ENCODE results near the gene LMBRD1. TPM values are rescaled to one million over a fixed set of nuclear protein-coding genes. Genes with fewer than 3 reads are reported as not detected.

The LMBRD1 gene
- total and polyA plus RNA-seq, 2 of the 8 experiments (the other 6 are each of a cell fraction or from before 2014, with no cell fraction given), result 9.1 to 16.8 TPM

DNA sequence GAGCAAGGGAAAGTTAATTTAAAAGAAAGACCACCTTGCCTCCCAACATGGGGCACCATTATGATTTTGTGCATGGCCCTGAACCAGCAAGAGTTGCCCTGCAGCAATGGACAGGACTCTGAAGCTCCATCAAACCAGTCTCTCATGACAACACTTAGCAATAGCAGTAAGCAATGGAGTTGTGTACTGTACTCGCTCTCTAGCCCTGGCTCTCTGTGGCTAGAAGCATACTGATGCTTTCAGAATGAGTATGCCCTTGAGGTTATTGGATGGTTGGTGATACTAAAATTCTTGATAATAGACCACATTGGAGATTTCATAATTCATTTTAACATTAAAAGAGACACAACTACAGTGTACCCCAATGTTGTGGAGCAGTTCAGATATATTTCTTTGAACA is 23.2 kb upstream of the LMBRD1 start (continued):
- TF ChIP-seq, protein P1, sequence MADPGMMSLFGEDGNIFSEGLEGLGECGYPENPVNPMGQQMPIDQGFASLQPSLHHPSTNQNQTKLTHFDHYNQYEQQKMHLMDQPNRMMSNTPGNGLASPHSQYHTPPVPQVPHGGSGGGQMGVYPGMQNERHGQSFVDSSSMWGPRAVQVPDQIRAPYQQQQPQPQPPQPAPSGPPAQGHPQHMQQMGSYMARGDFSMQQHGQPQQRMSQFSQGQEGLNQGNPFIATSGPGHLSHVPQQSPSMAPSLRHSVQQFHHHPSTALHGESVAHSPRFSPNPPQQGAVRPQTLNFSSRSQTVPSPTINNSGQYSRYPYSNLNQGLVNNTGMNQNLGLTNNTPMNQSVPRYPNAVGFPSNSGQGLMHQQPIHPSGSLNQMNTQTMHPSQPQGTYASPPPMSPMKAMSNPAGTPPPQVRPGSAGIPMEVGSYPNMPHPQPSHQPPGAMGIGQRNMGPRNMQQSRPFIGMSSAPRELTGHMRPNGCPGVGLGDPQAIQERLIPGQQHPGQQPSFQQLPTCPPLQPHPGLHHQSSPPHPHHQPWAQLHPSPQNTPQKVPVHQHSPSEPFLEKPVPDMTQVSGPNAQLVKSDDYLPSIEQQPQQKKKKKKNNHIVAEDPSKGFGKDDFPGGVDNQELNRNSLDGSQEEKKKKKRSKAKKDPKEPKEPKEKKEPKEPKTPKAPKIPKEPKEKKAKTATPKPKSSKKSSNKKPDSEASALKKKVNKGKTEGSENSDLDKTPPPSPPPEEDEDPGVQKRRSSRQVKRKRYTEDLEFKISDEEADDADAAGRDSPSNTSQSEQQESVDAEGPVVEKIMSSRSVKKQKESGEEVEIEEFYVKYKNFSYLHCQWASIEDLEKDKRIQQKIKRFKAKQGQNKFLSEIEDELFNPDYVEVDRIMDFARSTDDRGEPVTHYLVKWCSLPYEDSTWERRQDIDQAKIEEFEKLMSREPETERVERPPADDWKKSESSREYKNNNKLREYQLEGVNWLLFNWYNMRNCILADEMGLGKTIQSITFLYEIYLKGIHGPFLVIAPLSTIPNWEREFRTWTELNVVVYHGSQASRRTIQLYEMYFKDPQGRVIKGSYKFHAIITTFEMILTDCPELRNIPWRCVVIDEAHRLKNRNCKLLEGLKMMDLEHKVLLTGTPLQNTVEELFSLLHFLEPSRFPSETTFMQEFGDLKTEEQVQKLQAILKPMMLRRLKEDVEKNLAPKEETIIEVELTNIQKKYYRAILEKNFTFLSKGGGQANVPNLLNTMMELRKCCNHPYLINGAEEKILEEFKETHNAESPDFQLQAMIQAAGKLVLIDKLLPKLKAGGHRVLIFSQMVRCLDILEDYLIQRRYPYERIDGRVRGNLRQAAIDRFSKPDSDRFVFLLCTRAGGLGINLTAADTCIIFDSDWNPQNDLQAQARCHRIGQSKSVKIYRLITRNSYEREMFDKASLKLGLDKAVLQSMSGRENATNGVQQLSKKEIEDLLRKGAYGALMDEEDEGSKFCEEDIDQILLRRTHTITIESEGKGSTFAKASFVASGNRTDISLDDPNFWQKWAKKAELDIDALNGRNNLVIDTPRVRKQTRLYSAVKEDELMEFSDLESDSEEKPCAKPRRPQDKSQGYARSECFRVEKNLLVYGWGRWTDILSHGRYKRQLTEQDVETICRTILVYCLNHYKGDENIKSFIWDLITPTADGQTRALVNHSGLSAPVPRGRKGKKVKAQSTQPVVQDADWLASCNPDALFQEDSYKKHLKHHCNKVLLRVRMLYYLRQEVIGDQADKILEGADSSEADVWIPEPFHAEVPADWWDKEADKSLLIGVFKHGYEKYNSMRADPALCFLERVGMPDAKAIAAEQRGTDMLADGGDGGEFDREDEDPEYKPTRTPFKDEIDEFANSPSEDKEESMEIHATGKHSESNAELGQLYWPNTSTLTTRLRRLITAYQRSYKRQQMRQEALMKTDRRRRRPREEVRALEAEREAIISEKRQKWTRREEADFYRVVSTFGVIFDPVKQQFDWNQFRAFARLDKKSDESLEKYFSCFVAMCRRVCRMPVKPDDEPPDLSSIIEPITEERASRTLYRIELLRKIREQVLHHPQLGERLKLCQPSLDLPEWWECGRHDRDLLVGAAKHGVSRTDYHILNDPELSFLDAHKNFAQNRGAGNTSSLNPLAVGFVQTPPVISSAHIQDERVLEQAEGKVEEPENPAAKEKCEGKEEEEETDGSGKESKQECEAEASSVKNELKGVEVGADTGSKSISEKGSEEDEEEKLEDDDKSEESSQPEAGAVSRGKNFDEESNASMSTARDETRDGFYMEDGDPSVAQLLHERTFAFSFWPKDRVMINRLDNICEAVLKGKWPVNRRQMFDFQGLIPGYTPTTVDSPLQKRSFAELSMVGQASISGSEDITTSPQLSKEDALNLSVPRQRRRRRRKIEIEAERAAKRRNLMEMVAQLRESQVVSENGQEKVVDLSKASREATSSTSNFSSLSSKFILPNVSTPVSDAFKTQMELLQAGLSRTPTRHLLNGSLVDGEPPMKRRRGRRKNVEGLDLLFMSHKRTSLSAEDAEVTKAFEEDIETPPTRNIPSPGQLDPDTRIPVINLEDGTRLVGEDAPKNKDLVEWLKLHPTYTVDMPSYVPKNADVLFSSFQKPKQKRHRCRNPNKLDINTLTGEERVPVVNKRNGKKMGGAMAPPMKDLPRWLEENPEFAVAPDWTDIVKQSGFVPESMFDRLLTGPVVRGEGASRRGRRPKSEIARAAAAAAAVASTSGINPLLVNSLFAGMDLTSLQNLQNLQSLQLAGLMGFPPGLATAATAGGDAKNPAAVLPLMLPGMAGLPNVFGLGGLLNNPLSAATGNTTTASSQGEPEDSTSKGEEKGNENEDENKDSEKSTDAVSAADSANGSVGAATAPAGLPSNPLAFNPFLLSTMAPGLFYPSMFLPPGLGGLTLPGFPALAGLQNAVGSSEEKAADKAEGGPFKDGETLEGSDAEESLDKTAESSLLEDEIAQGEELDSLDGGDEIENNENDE (IDR thresholded peaks at IDR 0.05; ENCODE audit: insufficient replicate concordance, low read length), result no peak
- TF ChIP-seq CBX5 (IDR thresholded peaks at IDR 0.05; ENCODE audit: low read depth, low read length), result no peak
- TF ChIP-seq EP300 (IDR thresholded peaks at IDR 0.05; ENCODE audit: borderline replicate concordance in 1 of 2, low read depth in 2 of 2, low read length in 2 of 2), result no peak
- no peak for TF ChIP-seq ASH2L (IDR thresholded peaks at IDR 0.05; ENCODE audit: low read length)
- no peak for TF ChIP-seq CBX8 (IDR thresholded peaks at IDR 0.05; ENCODE audit: borderline replicate concordance, low read depth, low read length)
- no peak for TF ChIP-seq SAP30 (IDR thresholded peaks at IDR 0.05; ENCODE audit: insufficient read depth, insufficient replicate concordance, low read length)
- TF ChIP-seq MAFK (IDR thresholded peaks at IDR 0.05; ENCODE audit: low read depth, low read length), result no peak
- no peak for TF ChIP-seq RXRA (IDR thresholded peaks at IDR 0.05; ENCODE audit: insufficient read depth, low read depth, low read length)
- TF ChIP-seq BCL11A (IDR thresholded peaks at IDR 0.05; ENCODE audit: low read depth in 2 of 2, low read length in 2 of 2), result no peak
- TF ChIP-seq TBP (IDR thresholded peaks at IDR 0.05; ENCODE audit: low read depth, low read length), result no peak
- TF ChIP-seq TCF12 (IDR thresholded peaks at IDR 0.05; ENCODE audit: low read depth, low read length), result no peak
- TF ChIP-seq RFX5 (IDR thresholded peaks at IDR 0.05; ENCODE audit: borderline replicate concordance, low read depth, low read length), result no peak
